PC-9 (cell line): Measurements from ENCODE around the gene TUSC2.

ENCODE experiments used
- CTCF ChIP-seq: fragments of 200-600 bp; sonication (generic); conservative IDR thresholded peaks from 2 replicates; pipeline ENCODE4 v1.6.1; 2017; ENCODE audit warnings: mixed run types, antibody characterized with exemption, mild to moderate bottlenecking, moderate library complexity
- EZH2 ChIP-seq: fragments of 200-600 bp; sonication (generic); IDR thresholded peaks from 2 replicates; pipeline ENCODE4 v1.8.0; 2017; ENCODE audit warnings: antibody characterized with exemption, low read depth

GRCh38 chr3:50331364-50331907, 3.4 kb upstream of the TUSC2 start:
- TF ChIP-seq CTCF (no peak), EZH2 (no peak)
